Mesenchymal stem cell (in vitro differentiated cells and primary cell): Measurements from ENCODE around the gene CLCN6.

ENCODE experiments used
- DNase-seq: peaks from one replicate; pipeline ENCODE4 v3.0.0-alpha.2; 2013
- H2AFZ ChIP-seq: one replicate; pipeline ENCODE4 v1.6.1; 2013; ENCODE audit warnings: low read depth, mild to moderate bottlenecking, control low read depth, inconsistent platforms, low read length, moderate library complexity
- H2AK5ac ChIP-seq: 2 replicates; pipeline ENCODE4 v1.6.1; 2013; ENCODE audit warnings: low read length, moderate library complexity, mild to moderate bottlenecking, inconsistent platforms; ENCODE audit not compliant: severe bottlenecking
- H2BK120ac ChIP-seq: one replicate; pipeline ENCODE4 v1.6.1; 2013; ENCODE audit warnings: low read depth, mild to moderate bottlenecking, inconsistent platforms, low read length, moderate library complexity
- H2BK12ac ChIP-seq, 2 experiments: one replicate each; pipeline ENCODE4 v1.6.1; 2013; ENCODE audit warnings: inconsistent platforms in 2 of 2, low read length in 2 of 2, mild to moderate bottlenecking in 2 of 2, moderate library complexity in 2 of 2, control low read depth in 1 of 2
- H2BK15ac ChIP-seq: one replicate; pipeline ENCODE4 v1.6.1; 2013; ENCODE audit warnings: mild to moderate bottlenecking, low read depth, inconsistent platforms; ENCODE audit not compliant: poor library complexity, severe bottlenecking
- H2BK5ac ChIP-seq: 2 replicates; pipeline ENCODE4 v1.6.1; 2013; ENCODE audit warnings: low read depth, mild to moderate bottlenecking, low read length, control low read depth, inconsistent platforms; ENCODE audit not compliant: poor library complexity, severe bottlenecking
- H3K14ac ChIP-seq, 2 experiments: one replicate each; pipeline ENCODE4 v1.6.1; 2013; ENCODE audit warnings: inconsistent platforms in 2 of 2, low read length in 2 of 2, control low read depth in 1 of 2, mild to moderate bottlenecking in 1 of 2, moderate library complexity in 1 of 2
- H3K18ac ChIP-seq, 2 experiments: one replicate each; pipeline ENCODE4 v1.6.1; 2013; ENCODE audit warnings: inconsistent platforms in 2 of 2, low read length in 2 of 2, control low read depth in 1 of 2, low read depth in 1 of 2, mild to moderate bottlenecking in 1 of 2
- H3K23ac ChIP-seq, 2 experiments: one replicate each; pipeline ENCODE4 v1.6.1; 2013; ENCODE audit warnings: inconsistent platforms in 2 of 2, low read length in 2 of 2, mild to moderate bottlenecking in 2 of 2, moderate library complexity in 2 of 2, control low read depth in 1 of 2
- H3K27ac ChIP-seq: 2 replicates; pipeline ENCODE4 v1.5.1; 2013; ENCODE audit warnings: mild to moderate bottlenecking, moderate library complexity, low read length, control low read depth, inconsistent platforms; ENCODE audit not compliant: poor library complexity, severe bottlenecking
- H3K27me3 ChIP-seq, 2 experiments: 2 replicates each; pipeline versions ENCODE4 v1.6.1 to v1.7.0; 2013; ENCODE audit warnings: low read length in 2 of 2, mild to moderate bottlenecking in 2 of 2, moderate library complexity in 2 of 2, control low read depth in 1 of 2, inconsistent platforms in 1 of 2; ENCODE audit not compliant: control insufficient read depth in 1 of 2, insufficient read depth in 1 of 2
- H3K36me3 ChIP-seq, 2 experiments: 2 replicates each; pipeline versions ENCODE4 v1.6.1 to v1.7.0; 2013; ENCODE audit warnings: low read length in 2 of 2, control low read depth in 1 of 2, inconsistent platforms in 1 of 2, low read depth in 1 of 2, mild to moderate bottlenecking in 1 of 2; ENCODE audit not compliant: insufficient read depth in 2 of 2, control insufficient read depth in 1 of 2
- H3K4ac ChIP-seq, 2 experiments: one replicate each; pipeline ENCODE4 v1.6.1; 2013; ENCODE audit warnings: inconsistent platforms in 2 of 2, low read length in 2 of 2, mild to moderate bottlenecking in 2 of 2, moderate library complexity in 2 of 2, control low read depth in 1 of 2, low read depth in 1 of 2
- H3K4me1 ChIP-seq: 2 replicates; pipeline ENCODE4 v1.6.1; 2013; ENCODE audit warnings: low read depth, low read length, control low read depth; ENCODE audit not compliant: control insufficient read depth, insufficient read depth
- H3K4me2 ChIP-seq: 2 replicates; pipeline ENCODE4 v1.6.1; 2013; ENCODE audit warnings: low read length, mild to moderate bottlenecking, inconsistent platforms; ENCODE audit not compliant: poor library complexity, severe bottlenecking
- H3K4me3 ChIP-seq, 2 experiments: 2 replicates each; pipeline versions ENCODE4 v1.5.1 to v1.7.0; 2013; ENCODE audit warnings: low read length in 2 of 2, mild to moderate bottlenecking in 2 of 2, control low read depth in 1 of 2, low read depth in 1 of 2; ENCODE audit not compliant: insufficient read depth in 1 of 2
- H3K79me1 ChIP-seq: replicated peaks from 2 replicates; pipeline ENCODE4 v1.6.1; 2013; ENCODE audit warnings: mild to moderate bottlenecking, control low read depth, low read length, inconsistent platforms; ENCODE audit not compliant: poor library complexity, severe bottlenecking
- H3K9ac ChIP-seq: 2 replicates; pipeline ENCODE4 v1.7.0; 2013; ENCODE audit warnings: mild to moderate bottlenecking, low read length, moderate library complexity
- H3K9me3 ChIP-seq: 2 replicates; pipeline ENCODE4 v1.7.0; 2013; ENCODE audit warnings: mild to moderate bottlenecking, low read length; ENCODE audit not compliant: control insufficient read depth
- H4K8ac ChIP-seq: one replicate; pipeline ENCODE4 v1.6.1; 2013; ENCODE audit warnings: inconsistent platforms, mild to moderate bottlenecking, low read length, moderate library complexity
- H4K91ac ChIP-seq: one replicate; pipeline ENCODE4 v1.6.1; 2013; ENCODE audit warnings: mild to moderate bottlenecking, low read length, inconsistent platforms
- whole genome bisulfite sequencing: methylation state at CpG from one replicate; pipeline ENCODE4 v1.1.7; 2013; ENCODE audit warnings: mixed read lengths; 5-methylcytosine and 5-hydroxymethylcytosine counted together

CLCN6 gene

DNA sequence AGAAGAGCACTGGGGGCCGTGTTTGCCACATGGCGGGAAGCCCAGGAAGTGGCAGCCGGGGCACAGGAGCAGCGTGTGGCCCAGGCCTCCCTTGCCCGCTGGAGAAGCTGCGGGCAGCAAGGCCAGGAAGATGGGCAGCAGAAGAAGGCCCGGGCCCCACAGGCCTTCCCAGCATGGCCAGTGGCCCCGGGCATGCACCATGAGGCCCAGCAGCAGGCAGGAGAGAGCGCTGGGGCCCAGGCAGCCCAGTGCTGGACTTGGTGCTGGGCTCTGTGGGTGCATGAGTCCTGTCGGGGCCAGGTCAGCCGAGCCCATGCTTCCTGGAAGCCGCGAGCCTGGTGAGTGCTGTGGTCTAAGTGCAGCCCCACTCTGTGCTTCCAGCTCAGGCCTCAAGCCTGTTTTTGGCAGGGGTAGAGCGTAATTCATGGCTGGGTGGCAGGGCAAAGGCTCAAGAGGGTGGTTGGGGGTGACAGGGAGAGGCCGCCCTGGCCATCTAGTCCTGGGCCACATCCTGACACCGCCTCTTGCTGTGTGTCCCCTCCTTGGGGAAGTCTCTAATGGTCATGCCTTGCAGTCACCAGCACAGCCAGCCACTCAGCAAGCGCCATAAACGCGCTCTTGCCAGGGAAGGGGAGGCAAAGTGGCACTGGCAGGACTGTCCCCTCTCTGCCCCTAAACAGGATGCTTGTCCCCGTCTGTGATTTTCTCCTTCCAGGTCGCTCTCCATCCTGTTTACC, 21.6 kb upstream of the CLCN6 start:
- DNase-seq: no peak
- Histone ChIP-seq H4K91ac (peak overlapping the region; percentile 34), H3K9ac (peak overlapping the region; percentile 57), H3K4me2 (peak overlapping the region; percentile 58), H3K18ac (peak overlapping the region; percentile 40 to 50), H3K4ac (peak overlapping the region; percentile 2 to 16), H2BK5ac (no peak overlapping the region), H2AK5ac (peak overlapping the region; percentile 28), H3K4me3 (peak overlapping the region in 1 of 2 experiments; percentile 62), H3K36me3 (peaks cover 1 to 6% of the 10 kb centered on the region in 2 experiments), H3K27me3 (peaks cover 0 to under 1% of the 10 kb centered on the region in 2 experiments), H3K4me1 (peaks cover 35% of the 10 kb centered on the region), H2AFZ (peak overlapping the region; percentile 7), H3K79me1 (no peaks in the 10 kb centered on the region), H3K9me3 (no peaks in the 10 kb centered on the region), H3K14ac (peak overlapping the region in 1 of 2 experiments; percentile 94), H4K8ac (peak overlapping the region; percentile 86), H2BK15ac (peak overlapping the region; percentile 8), H3K27ac (no peak overlapping the region), H3K23ac (peak overlapping the region in 1 of 2 experiments; percentile 9), H2BK12ac (peak overlapping the region in 1 of 2 experiments; percentile 8), H2BK120ac (peak overlapping the region; percentile 56)
- WGBS: 85% methylated on average over 18 of the region's 21 CpGs

DNA sequence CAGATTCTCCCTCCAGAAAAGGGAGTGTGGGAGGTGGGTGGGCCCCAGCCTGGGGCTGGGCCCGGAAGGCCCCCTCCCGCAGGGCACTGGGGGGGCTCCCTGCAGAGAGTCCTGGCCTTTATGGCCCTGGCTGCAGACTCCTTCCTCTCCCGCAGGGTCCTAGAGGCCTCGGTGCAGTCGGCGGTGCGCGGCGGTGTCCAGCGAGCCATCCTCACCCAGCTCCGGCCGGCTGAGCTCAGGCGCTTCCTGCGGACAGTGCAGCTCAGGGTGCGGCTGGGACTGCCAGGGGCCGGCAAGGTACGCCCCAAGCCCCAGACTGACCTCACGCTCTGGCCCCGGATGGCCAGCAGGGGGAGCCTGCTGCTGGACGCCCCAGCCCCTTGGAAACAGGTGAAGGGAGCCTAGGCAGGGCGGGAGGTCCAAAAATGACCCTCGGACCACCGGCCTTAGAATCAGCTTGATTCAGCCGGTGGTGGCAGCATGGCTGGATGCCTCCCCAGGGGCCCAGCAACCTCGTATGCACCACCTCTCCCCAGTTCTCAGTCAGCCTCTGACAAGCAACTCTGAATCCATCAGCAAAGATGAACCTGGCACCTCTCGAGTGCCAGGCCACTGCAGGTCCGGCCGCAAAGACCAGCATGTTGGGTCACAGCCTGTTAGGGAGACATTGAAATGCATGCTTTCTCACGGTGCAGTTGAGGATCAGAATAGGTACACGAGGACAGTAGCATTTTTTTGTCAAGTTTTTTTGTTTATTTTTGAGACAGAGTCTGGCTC, 20.8 kb upstream of the CLCN6 start:
- H2BK12ac ChIP-seq: peak overlapping the region in 1 of 2 experiments; percentile 81
- DNase-seq: peak; percentile 66

DNA sequence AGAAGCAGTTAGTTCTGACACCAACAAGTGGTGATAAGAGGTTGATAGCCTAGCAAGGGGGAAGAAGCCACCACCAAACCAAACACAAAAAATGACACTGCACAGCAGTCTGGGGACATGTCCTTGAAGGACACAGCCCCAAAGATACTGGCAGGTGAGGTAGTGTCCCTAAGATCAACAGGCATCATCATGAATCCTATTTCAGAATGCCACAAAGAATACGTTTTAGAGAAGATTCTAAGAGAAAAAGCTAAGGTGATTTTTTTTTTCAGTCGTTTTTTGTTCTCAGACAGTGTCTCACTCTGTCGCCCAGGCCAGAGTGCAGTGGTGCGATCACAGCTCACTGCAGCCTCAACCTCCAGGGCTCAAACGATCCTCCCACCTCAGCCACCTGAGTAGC, 19.8 kb upstream of the CLCN6 start:
- 83% methylated on average over 4 of the region's 5 CpGs for WGBS
- no peak overlapping the region for H3K14ac ChIP-seq
- H4K91ac ChIP-seq: no peak overlapping the region
- peaks cover 4% of the 10 kb centered on the region for H3K79me1 ChIP-seq
- no peak overlapping the region for H2BK12ac ChIP-seq
- no peak overlapping the region for H2BK5ac ChIP-seq
- no peak overlapping the region for H3K4me2 ChIP-seq
- no peak overlapping the region for H3K4ac ChIP-seq
- H2BK15ac ChIP-seq: no peak overlapping the region
- H2AFZ ChIP-seq: no peak overlapping the region
- H4K8ac ChIP-seq: no peak overlapping the region
- no peak overlapping the region for H3K18ac ChIP-seq
- H3K27me3 ChIP-seq: no peaks in the 10 kb centered on the region
- DNase-seq: no peak
- H3K9me3 ChIP-seq: no peaks in the 10 kb centered on the region
- H3K36me3 ChIP-seq: peaks cover 15 to 23% of the 10 kb centered on the region in 2 experiments
- H2AK5ac ChIP-seq: no peak overlapping the region
- H3K23ac ChIP-seq: no peak overlapping the region
- H3K9ac ChIP-seq: no peak overlapping the region
- H3K27ac ChIP-seq: no peak overlapping the region
- no peak overlapping the region for H2BK120ac ChIP-seq
- H3K4me3 ChIP-seq: no peak overlapping the region
- H3K4me1 ChIP-seq: peaks cover 41% of the 10 kb centered on the region

More for the DNA sequence above, 20.8 kb upstream of the CLCN6 start:
- H3K4me2 ChIP-seq: peak overlapping the region; percentile 58
- H3K9me3 ChIP-seq: no peaks in the 10 kb centered on the region
- H3K4ac ChIP-seq: peak overlapping the region in 1 of 2 experiments; percentile 2
- no peaks in the 10 kb centered on the region for H3K27me3 ChIP-seq
- peak overlapping the region; percentile 8 for H2BK15ac ChIP-seq
- H2AK5ac ChIP-seq: no peak overlapping the region
- H3K4me1 ChIP-seq: peaks cover 35% of the 10 kb centered on the region
- H3K4me3 ChIP-seq: peak overlapping the region in 1 of 2 experiments; percentile 62
- H3K9ac ChIP-seq: peak overlapping the region; percentile 57
- peak overlapping the region; percentile 56 for H2BK120ac ChIP-seq
- no peak overlapping the region for H2BK5ac ChIP-seq
- H4K91ac ChIP-seq: peak overlapping the region; percentile 25
- H3K23ac ChIP-seq: no peak overlapping the region
- H3K14ac ChIP-seq: no peak overlapping the region
- H4K8ac ChIP-seq: peak overlapping the region; percentile 86
- peak overlapping the region; percentile 7 for H2AFZ ChIP-seq
- peaks cover 9 to 13% of the 10 kb centered on the region in 2 experiments for H3K36me3 ChIP-seq
- WGBS: 14% methylated on average over 30 of the region's 30 CpGs
- peaks cover 1% of the 10 kb centered on the region for H3K79me1 ChIP-seq
- H3K18ac ChIP-seq: peak overlapping the region; percentile 40 to 50
- H3K27ac ChIP-seq: no peak overlapping the region
